HUES6 (cell line): ENCODE measurements around the gene EPC1.
A peak's percentile ranks its signal among the peaks of the same experiment; 100 is the strongest.
"Not testable (repeated sequence)": the region's sequence is repeated elsewhere in the genome, so short reads cannot be mapped to it uniquely, and the experiment has no call there.

Source experiments
- H3K27ac ChIP-seq: 2 replicates; pipeline ENCODE4 v1.7.0; 2013; ENCODE audit warnings: low read depth, mild to moderate bottlenecking, low read length, inconsistent platforms
- H3K27me3 ChIP-seq: 2 replicates; pipeline ENCODE4 v1.6.1; 2013; ENCODE audit warnings: low read length; ENCODE audit not compliant: control insufficient read depth, insufficient read depth
- H3K36me3 ChIP-seq: 2 replicates; pipeline ENCODE4 v1.6.1; 2013; ENCODE audit warnings: low read length; ENCODE audit not compliant: control insufficient read depth, insufficient read depth
- H3K4me1 ChIP-seq: 2 replicates; pipeline ENCODE4 v1.6.1; 2013; ENCODE audit warnings: low read length; ENCODE audit not compliant: control insufficient read depth, insufficient read depth
- H3K4me3 ChIP-seq: 2 replicates; pipeline ENCODE4 v1.5.1; 2013; ENCODE audit warnings: low read depth, low read length
- H3K9ac ChIP-seq: one replicate; pipeline ENCODE4 v1.6.1; 2013; ENCODE audit warnings: mild to moderate bottlenecking, low read length
- H3K9me3 ChIP-seq: 2 replicates; pipeline ENCODE4 v1.6.1; 2013; ENCODE audit warnings: low read depth, low read length; ENCODE audit not compliant: control insufficient read depth, insufficient read depth

EPC1 gene

DNA sequence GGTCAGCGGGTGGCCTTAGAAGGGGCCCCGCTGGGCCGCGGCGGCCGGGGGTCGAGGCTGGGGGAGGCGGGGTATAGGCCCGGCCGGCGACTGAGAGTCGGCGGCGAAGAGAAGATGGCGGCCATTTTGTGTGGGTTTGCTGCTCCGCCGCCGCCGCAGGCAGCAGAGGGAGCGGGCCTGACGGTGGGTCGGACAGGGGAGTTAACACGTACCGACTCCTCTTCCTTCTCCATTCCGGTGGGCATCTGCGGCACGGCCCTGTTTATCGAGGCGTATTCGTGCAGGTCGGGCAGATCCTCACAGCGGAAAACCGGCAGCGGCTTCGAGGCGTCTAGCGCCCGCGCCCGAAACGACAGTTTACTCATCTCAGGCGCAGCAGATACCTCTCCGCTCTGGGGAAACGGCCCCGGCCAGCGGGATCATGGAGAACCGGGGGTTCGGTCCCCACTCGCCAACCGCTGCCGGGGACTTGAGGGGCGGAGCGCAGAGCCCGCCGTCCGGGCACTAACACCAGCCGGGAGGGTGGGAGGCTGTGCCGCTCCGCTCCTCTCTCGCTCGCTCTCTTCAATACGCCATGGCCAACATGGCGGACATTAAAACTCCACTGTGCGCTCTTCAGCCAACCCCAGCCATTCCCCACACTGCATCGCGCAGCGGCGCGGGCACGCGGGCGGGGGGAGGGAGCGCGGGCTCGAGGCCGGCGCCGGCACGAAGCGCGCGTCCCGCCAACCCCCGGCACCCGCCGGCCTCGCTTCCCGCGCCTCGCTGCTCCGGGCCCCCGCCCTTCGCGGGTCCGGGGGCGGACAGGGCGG, at the start of gene EPC1:
TSS of gene EPC1 (minus strand) at position 608 of the 812 bp plus-strand sequence. CDS start at position 365, 243 bp downstream.
- Histone ChIP-seq H3K27me3 (no peaks in the 10 kb centered on the region), H3K9ac (peak within 1 kb of the TSS; percentile 100), H3K36me3 (peaks cover 10% of the 10 kb centered on the region), H3K27ac (peak within 1 kb of the TSS; percentile 100), H3K9me3 (no peaks in the 10 kb centered on the region), H3K4me3 (peak within 1 kb of the TSS; percentile 91), H3K4me1 (peaks cover 18% of the 10 kb centered on the region)

DNA sequence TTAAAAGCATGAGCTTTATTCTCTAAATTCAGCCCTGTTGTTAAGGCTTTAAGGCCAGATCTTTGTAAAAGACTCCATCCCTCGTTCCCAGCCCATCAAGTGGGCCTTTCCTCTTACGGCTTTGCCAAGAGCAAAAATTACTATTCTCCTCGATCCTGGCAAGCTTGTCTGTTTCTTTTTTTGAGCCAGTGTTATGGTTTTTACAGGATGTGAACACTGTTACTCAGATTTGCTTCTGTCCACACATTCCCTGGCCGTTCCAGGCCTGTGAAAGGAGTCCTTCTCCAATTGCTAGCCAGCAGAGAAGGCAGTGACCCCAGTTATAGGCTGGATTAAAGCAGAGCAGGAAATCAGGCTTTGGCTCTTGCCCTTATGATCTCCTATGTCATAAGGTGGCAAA, 47.0 kb upstream of the EPC1 start:
- no peak overlapping the region for H3K4me3 ChIP-seq
- H3K27ac ChIP-seq = no peak overlapping the region
- H3K36me3 ChIP-seq = no peaks in the 10 kb centered on the region
- no peaks in the 10 kb centered on the region for H3K27me3 ChIP-seq
- H3K9me3 ChIP-seq = no peaks in the 10 kb centered on the region
- H3K9ac ChIP-seq = no peak overlapping the region
- no peaks in the 10 kb centered on the region for H3K4me1 ChIP-seq

- H3K9ac ChIP-seq = not testable (repeated sequence)
Observed at GRCh38 chr10:32392284-32392683, 45.3 kb upstream of the EPC1 start.

DNA sequence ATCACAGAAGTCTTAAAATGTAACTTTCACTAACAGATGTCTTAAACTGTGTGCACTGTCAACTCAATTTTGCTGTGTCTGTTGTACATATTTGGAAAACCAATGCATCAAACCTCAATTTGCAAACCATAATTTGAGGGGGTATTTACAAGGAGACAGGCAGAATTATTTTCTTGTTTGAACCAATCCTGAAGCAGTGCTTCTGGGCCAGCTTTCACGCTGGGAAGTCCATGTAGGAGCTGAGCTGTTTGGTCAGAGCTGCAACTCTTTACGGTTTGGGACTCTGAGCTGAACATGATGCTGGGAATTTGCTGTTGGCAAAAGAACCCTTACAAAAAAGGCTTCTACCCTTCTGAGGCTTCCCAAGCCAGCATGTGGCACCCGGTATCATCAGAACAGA, 43.2 kb upstream of the EPC1 start:
- H3K27ac ChIP-seq = no peak overlapping the region
- no peak overlapping the region for H3K4me3 ChIP-seq
- H3K9me3 ChIP-seq = no peaks in the 10 kb centered on the region
- H3K36me3 ChIP-seq = no peaks in the 10 kb centered on the region
- H3K4me1 ChIP-seq = no peaks in the 10 kb centered on the region
- H3K27me3 ChIP-seq = no peaks in the 10 kb centered on the region
- H3K9ac ChIP-seq = no peak overlapping the region

More at GRCh38 chr10:32392284-32392683, 45.3 kb upstream of the EPC1 start:
- not testable (repeated sequence) for H3K9me3 ChIP-seq, H3K27me3 ChIP-seq, H3K4me1 ChIP-seq, H3K4me3 ChIP-seq, H3K27ac ChIP-seq, H3K36me3 ChIP-seq

DNA sequence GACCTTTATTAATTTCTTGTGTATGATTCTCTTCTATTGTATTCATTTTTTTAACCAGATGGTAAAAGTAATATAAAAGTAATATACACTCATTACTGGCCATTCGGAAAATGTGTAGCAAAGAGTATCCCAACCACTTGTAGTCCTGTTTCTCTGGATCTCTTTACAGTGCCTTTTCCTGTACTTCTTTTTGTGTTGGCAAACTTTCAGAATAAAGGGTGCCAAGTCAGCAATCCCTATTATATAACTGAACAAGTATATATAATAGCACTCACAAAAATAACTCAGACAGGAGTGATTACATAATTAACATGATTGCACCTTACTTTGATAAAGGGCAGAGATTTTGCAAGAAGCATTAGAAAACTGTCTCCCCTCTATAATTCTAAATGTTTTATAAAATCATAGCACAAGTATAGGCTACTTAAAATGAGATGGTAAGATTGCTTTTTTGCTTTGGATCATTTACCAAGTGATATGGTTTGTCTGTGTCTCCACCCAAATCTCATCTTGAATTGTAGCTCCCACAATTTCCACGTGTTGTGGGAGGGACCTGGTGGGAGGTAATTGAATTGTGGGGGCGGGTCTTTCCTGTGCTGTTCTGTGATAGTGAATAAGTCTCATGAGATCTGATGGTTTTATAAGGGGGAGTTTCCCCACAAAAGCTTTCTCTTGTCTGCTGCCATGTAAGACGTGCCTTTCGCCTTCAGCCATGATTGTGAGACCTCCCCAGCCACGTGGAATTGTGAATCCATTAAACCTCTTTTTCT, 41.5 kb upstream of the EPC1 start:
- H3K27me3 ChIP-seq = no peaks in the 10 kb centered on the region
- no peaks in the 10 kb centered on the region for H3K36me3 ChIP-seq
- no peak overlapping the region for H3K9ac ChIP-seq
- no peaks in the 10 kb centered on the region for H3K9me3 ChIP-seq
- H3K4me1 ChIP-seq = peaks cover 2% of the 10 kb centered on the region; the same call in 1 of the 2 replicates
- H3K4me3 ChIP-seq = no peak overlapping the region
- H3K27ac ChIP-seq = no peak overlapping the region

- Histone ChIP-seq H3K9me3 (no peaks in the 10 kb centered on the region), H3K9ac (no peak overlapping the region), H3K36me3 (no peaks in the 10 kb centered on the region), H3K27me3 (no peaks in the 10 kb centered on the region), H3K4me3 (no peak overlapping the region), H3K27ac (no peak overlapping the region), H3K4me1 (peaks cover 2% of the 10 kb centered on the region; the same call in 1 of the 2 replicates)
Observed at GRCh38 chr10:32386623-32387260, 39.8 kb upstream of the EPC1 start.

- H3K4me3 ChIP-seq = no peak overlapping the region
- peaks cover 10% of the 10 kb centered on the region for H3K4me1 ChIP-seq
- H3K9me3 ChIP-seq = no peaks in the 10 kb centered on the region
- no peak overlapping the region for H3K9ac ChIP-seq
- H3K36me3 ChIP-seq = no peaks in the 10 kb centered on the region
- H3K27ac ChIP-seq = no peak overlapping the region
- no peaks in the 10 kb centered on the region for H3K27me3 ChIP-seq
Observed at GRCh38 chr10:32384171-32384570, 37.2 kb upstream of the EPC1 start.

GRCh38 chr10:32381165-32381564, 34.2 kb upstream of the EPC1 start:
- Histone ChIP-seq H3K9me3 (no peaks in the 10 kb centered on the region), H3K36me3 (no peaks in the 10 kb centered on the region), H3K9ac (no peak overlapping the region), H3K4me1 (peaks cover 10% of the 10 kb centered on the region), H3K27ac (no peak overlapping the region), H3K27me3 (no peaks in the 10 kb centered on the region), H3K4me3 (no peak overlapping the region)

DNA sequence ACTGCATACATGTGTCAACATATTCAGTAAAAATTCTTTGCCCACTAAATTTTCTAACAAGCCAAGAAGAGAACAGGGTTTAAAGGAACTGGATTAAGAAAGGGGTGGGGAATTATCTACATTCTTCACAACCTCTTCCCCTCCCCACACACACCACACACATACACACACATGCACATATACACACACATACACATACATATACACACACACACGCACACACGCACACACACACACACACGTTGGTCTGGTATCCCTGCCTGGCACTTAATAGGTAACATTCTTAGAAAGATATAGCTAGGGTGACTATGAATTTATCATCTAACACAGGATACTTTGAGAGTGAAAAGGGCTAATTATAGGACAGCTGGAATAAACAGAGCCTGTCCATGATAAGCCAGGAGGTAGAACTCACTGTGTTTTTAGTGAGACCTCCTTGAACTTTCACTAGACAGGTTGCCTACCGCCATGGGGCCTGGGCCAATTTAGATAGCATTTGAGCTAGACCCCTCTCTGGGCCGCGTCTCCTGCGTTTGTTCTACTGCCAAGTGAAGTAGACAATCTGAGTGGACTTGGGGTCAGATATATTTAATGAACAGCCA, 33.1 kb upstream of the EPC1 start:
- H3K27me3 ChIP-seq = no peaks in the 10 kb centered on the region
- peak overlapping the region; percentile 71 for H3K4me3 ChIP-seq
- H3K9ac ChIP-seq = no peak overlapping the region
- H3K36me3 ChIP-seq = no peaks in the 10 kb centered on the region
- H3K27ac ChIP-seq = peak overlapping the region; percentile 68; the same call in 1 of the 2 replicates
- H3K4me1 ChIP-seq = peaks cover 10% of the 10 kb centered on the region
- no peaks in the 10 kb centered on the region for H3K9me3 ChIP-seq

DNA sequence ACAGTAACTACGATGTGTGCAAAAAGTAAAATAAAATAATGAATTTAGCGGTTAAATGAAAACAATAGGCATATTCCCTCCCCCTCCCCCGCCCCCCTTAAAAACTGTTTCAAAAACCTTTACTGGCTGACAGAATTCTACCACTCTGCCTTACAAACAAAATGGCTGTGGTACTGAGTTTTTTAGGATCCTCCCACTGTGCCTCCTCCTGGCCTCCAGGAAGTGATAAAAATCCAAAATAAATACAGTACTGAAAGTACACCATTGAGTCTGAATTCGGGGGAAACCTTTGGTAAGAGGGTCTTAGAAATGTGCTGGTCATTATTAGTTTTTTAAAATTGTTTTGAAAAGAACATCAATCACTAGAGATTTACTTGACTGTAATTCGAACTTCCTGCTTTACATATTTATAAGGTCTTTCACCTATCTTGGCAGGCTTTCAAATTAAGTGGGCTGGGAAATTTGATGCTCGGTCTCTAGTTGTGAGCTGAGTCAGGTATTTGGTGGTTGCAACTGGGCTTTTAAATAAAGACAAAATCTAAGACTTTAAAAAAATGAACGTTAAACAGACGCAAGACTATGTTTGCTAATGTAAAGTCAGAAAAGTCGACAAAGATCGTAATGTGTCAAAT, 32.5 kb upstream of the EPC1 start:
- H3K27ac ChIP-seq = peak overlapping the region; percentile 68; the same call in 1 of the 2 replicates

More for the DNA sequence above, 32.5 kb upstream of the EPC1 start:
- Histone ChIP-seq H3K4me3 (peak overlapping the region; percentile 71), H3K9me3 (no peaks in the 10 kb centered on the region), H3K4me1 (peaks cover 10% of the 10 kb centered on the region), H3K27me3 (no peaks in the 10 kb centered on the region), H3K9ac (peak overlapping the region; percentile 50), H3K36me3 (no peaks in the 10 kb centered on the region)
